Measurements from ENCODE around the gene TH.

The TH gene

GRCh38 chr11:2182692-2183474 lies 11.3 kb upstream of the TH start:
- H3K18ac ChIP-seq (ENCODE audit: low read length) = no peak overlapping the region
- H2BK5ac ChIP-seq (ENCODE audit: low read length) = no peak overlapping the region
- no peak overlapping the region for H3K4ac ChIP-seq (ENCODE audit: low read depth, low read length)
- H3K23ac ChIP-seq (ENCODE audit: low read length) = no peak overlapping the region
- H4K8ac ChIP-seq (ENCODE audit: low read depth, low read length) = no peak overlapping the region
- H4K5ac ChIP-seq (ENCODE audit: low read length) = no peak overlapping the region
- H2AK5ac ChIP-seq (ENCODE audit: low read length) = no peak overlapping the region
- H2BK120ac ChIP-seq (ENCODE audit: low read depth, low read length) = no peak overlapping the region
- no peak overlapping the region for H3K56ac ChIP-seq (ENCODE audit: low read length)
- no peak overlapping the region for H2BK15ac ChIP-seq (replicated peaks; ENCODE audit: low read depth)
- no peaks in the 10 kb centered on the region for H3K4me1 ChIP-seq (ENCODE audit: control insufficient read depth, low read depth, low read length)
- DNase-seq = no peak
- no CpG with 5 or more reads among the region's 20 CpGs for WGBS (ENCODE audit: extremely low coverage, insufficient coverage, low lambda C conversion rate)
- H3K4me3 ChIP-seq (ENCODE audit: low read length) = no peak overlapping the region
- H3K36me3 ChIP-seq (ENCODE audit: control insufficient read depth, insufficient read depth, low read length) = no peaks in the 10 kb centered on the region
- H3K79me1 ChIP-seq (ENCODE audit: low read length) = no peaks in the 10 kb centered on the region
- H3K79me2 ChIP-seq (ENCODE audit: control insufficient read depth, insufficient read depth, low read length) = no peaks in the 10 kb centered on the region
- no peak overlapping the region for H3K9ac ChIP-seq (ENCODE audit: low read length)
- H3K27ac ChIP-seq (ENCODE audit: low read depth, low read length) = no peak overlapping the region
- H3K4me2 ChIP-seq (ENCODE audit: low read length) = no peak overlapping the region
- H3K27me3 ChIP-seq (ENCODE audit: insufficient read depth, low read length, poor library complexity) = no peaks in the 10 kb centered on the region

GRCh38 chr11:2182075-2182474 lies 10.5 kb upstream of the TH start:
- Histone ChIP-seq H3K79me1 (ENCODE audit: low read length) (no peaks in the 10 kb centered on the region), H2AK5ac (ENCODE audit: low read length) (no peak overlapping the region), H2BK120ac (ENCODE audit: low read depth, low read length) (no peak overlapping the region), H3K27ac (ENCODE audit: low read depth, low read length) (no peak overlapping the region), H3K4ac (ENCODE audit: low read depth, low read length) (no peak overlapping the region), H3K4me1 (ENCODE audit: control insufficient read depth, low read depth, low read length) (no peaks in the 10 kb centered on the region), H2BK15ac (replicated peaks; ENCODE audit: low read depth) (no peak overlapping the region), H2BK5ac (ENCODE audit: low read length) (no peak overlapping the region), H3K23ac (ENCODE audit: low read length) (no peak overlapping the region), H3K56ac (ENCODE audit: low read length) (no peak overlapping the region), H3K4me3 (ENCODE audit: low read length) (no peak overlapping the region), H4K8ac (ENCODE audit: low read depth, low read length) (no peak overlapping the region), H4K5ac (ENCODE audit: low read length) (no peak overlapping the region), H3K9ac (ENCODE audit: low read length) (no peak overlapping the region), H3K4me2 (ENCODE audit: low read length) (no peak overlapping the region), H3K27me3 (ENCODE audit: insufficient read depth, low read length, poor library complexity) (no peaks in the 10 kb centered on the region), H3K36me3 (ENCODE audit: control insufficient read depth, insufficient read depth, low read length) (no peaks in the 10 kb centered on the region), H3K18ac (ENCODE audit: low read length) (no peak overlapping the region), H3K79me2 (ENCODE audit: control insufficient read depth, insufficient read depth, low read length) (no peaks in the 10 kb centered on the region)
- no peak for DNase-seq
- no CpG with 5 or more reads among the region's 18 CpGs for WGBS (ENCODE audit: extremely low coverage, insufficient coverage, low lambda C conversion rate)

GRCh38 chr11:2180789-2181370 lies 9.3 kb upstream of the TH start:
- Histone ChIP-seq H3K4me3 (ENCODE audit: low read length) (no peak overlapping the region), H2BK120ac (ENCODE audit: low read depth, low read length) (no peak overlapping the region), H3K4ac (ENCODE audit: low read depth, low read length) (no peak overlapping the region), H3K56ac (ENCODE audit: low read length) (no peak overlapping the region), H3K27me3 (ENCODE audit: insufficient read depth, low read length, poor library complexity) (no peaks in the 10 kb centered on the region), H3K36me3 (ENCODE audit: control insufficient read depth, insufficient read depth, low read length) (no peaks in the 10 kb centered on the region), H3K18ac (ENCODE audit: low read length) (no peak overlapping the region), H2AK5ac (ENCODE audit: low read length) (no peak overlapping the region), H3K9ac (ENCODE audit: low read length) (no peak overlapping the region), H4K5ac (ENCODE audit: low read length) (no peak overlapping the region), H3K4me2 (ENCODE audit: low read length) (no peak overlapping the region), H3K23ac (ENCODE audit: low read length) (no peak overlapping the region), H3K79me1 (ENCODE audit: low read length) (no peaks in the 10 kb centered on the region), H2BK5ac (ENCODE audit: low read length) (no peak overlapping the region), H3K4me1 (ENCODE audit: control insufficient read depth, low read depth, low read length) (no peaks in the 10 kb centered on the region), H4K8ac (ENCODE audit: low read depth, low read length) (no peak overlapping the region), H3K79me2 (ENCODE audit: control insufficient read depth, insufficient read depth, low read length) (no peaks in the 10 kb centered on the region), H3K27ac (ENCODE audit: low read depth, low read length) (no peak overlapping the region), H2BK15ac (replicated peaks; ENCODE audit: low read depth) (no peak overlapping the region)
- WGBS (ENCODE audit: extremely low coverage, insufficient coverage, low lambda C conversion rate) = no CpG with 5 or more reads among the region's 11 CpGs
- DNase-seq = no peak

GRCh38 chr11:2180347-2180746 lies 8.7 kb upstream of the TH start:
- Histone ChIP-seq H3K27me3 (ENCODE audit: insufficient read depth, low read length, poor library complexity) (no peaks in the 10 kb centered on the region), H3K56ac (ENCODE audit: low read length) (no peak overlapping the region), H3K4ac (ENCODE audit: low read depth, low read length) (no peak overlapping the region), H2AK5ac (ENCODE audit: low read length) (no peak overlapping the region), H3K23ac (ENCODE audit: low read length) (no peak overlapping the region), H4K8ac (ENCODE audit: low read depth, low read length) (no peak overlapping the region), H3K4me3 (ENCODE audit: low read length) (no peak overlapping the region), H2BK120ac (ENCODE audit: low read depth, low read length) (no peak overlapping the region), H3K36me3 (ENCODE audit: control insufficient read depth, insufficient read depth, low read length) (no peaks in the 10 kb centered on the region), H3K18ac (ENCODE audit: low read length) (no peak overlapping the region), H3K4me1 (ENCODE audit: control insufficient read depth, low read depth, low read length) (no peaks in the 10 kb centered on the region), H3K9ac (ENCODE audit: low read length) (no peak overlapping the region), H4K5ac (ENCODE audit: low read length) (no peak overlapping the region), H3K79me2 (ENCODE audit: control insufficient read depth, insufficient read depth, low read length) (no peaks in the 10 kb centered on the region), H3K27ac (ENCODE audit: low read depth, low read length) (no peak overlapping the region), H2BK15ac (replicated peaks; ENCODE audit: low read depth) (no peak overlapping the region), H2BK5ac (ENCODE audit: low read length) (no peak overlapping the region), H3K79me1 (ENCODE audit: low read length) (no peaks in the 10 kb centered on the region), H3K4me2 (ENCODE audit: low read length) (no peak overlapping the region)
- DNase-seq = no peak
- WGBS (ENCODE audit: extremely low coverage, insufficient coverage, low lambda C conversion rate) = no CpG with 5 or more reads among the region's 15 CpGs

GRCh38 chr11:2179516-2179915 lies 7.9 kb upstream of the TH start:
- H3K4ac ChIP-seq (ENCODE audit: low read depth, low read length) = no peak overlapping the region
- no peak overlapping the region for H2AK5ac ChIP-seq (ENCODE audit: low read length)
- no peak overlapping the region for H3K4me3 ChIP-seq (ENCODE audit: low read length)
- H4K8ac ChIP-seq (ENCODE audit: low read depth, low read length) = no peak overlapping the region
- H3K79me1 ChIP-seq (ENCODE audit: low read length) = no peaks in the 10 kb centered on the region
- no peak overlapping the region for H3K27ac ChIP-seq (ENCODE audit: low read depth, low read length)
- H2BK15ac ChIP-seq (replicated peaks; ENCODE audit: low read depth) = no peak overlapping the region
- no peak for DNase-seq
- H2BK120ac ChIP-seq (ENCODE audit: low read depth, low read length) = no peak overlapping the region
- no peaks in the 10 kb centered on the region for H3K4me1 ChIP-seq (ENCODE audit: control insufficient read depth, low read depth, low read length)
- H3K23ac ChIP-seq (ENCODE audit: low read length) = no peak overlapping the region
- no peak overlapping the region for H3K4me2 ChIP-seq (ENCODE audit: low read length)
- H3K9ac ChIP-seq (ENCODE audit: low read length) = no peak overlapping the region
- no peaks in the 10 kb centered on the region for H3K79me2 ChIP-seq (ENCODE audit: control insufficient read depth, insufficient read depth, low read length)
- H3K56ac ChIP-seq (ENCODE audit: low read length) = no peak overlapping the region
- H4K5ac ChIP-seq (ENCODE audit: low read length) = no peak overlapping the region
- no peak overlapping the region for H3K18ac ChIP-seq (ENCODE audit: low read length)
- no CpG with 5 or more reads among the region's 10 CpGs for WGBS (ENCODE audit: extremely low coverage, insufficient coverage, low lambda C conversion rate)
- no peaks in the 10 kb centered on the region for H3K27me3 ChIP-seq (ENCODE audit: insufficient read depth, low read length, poor library complexity)
- no peak overlapping the region for H2BK5ac ChIP-seq (ENCODE audit: low read length)
- H3K36me3 ChIP-seq (ENCODE audit: control insufficient read depth, insufficient read depth, low read length) = no peaks in the 10 kb centered on the region
